Psoas muscle (tissue), 8 donors: ENCODE data around the gene PUSL1. TPM values are rescaled to one million over a fixed set of nuclear protein-coding genes. Genes with fewer than 3 reads are reported as not detected.
A peak's percentile ranks its signal among the peaks of the same experiment; 100 is the strongest.

ENCODE experiments used
- ATAC-seq, 4 donors: fragments of 200-7000 bp; cut with Tn5 transposase; one replicate each; pipeline ENCODE4 v1.9.1; 2020; ENCODE audit warnings: moderate library complexity in 3 of 4, mild to moderate bottlenecking in 2 of 4
- DNase-seq, 2 donors: peaks; one replicate each; pipeline ENCODE4 v3.0.0-alpha.2; 2020
- H3K27ac ChIP-seq: fragments of 200-600 bp; one replicate; pipeline ENCODE4 v1.8.0; 2022
- H3K27me3 ChIP-seq, 3 donors: fragments of 200-600 bp in 1 of 3; one replicate each; pipeline versions ENCODE4 v1.6.1 to v1.8.0; 2013 to 2022; ENCODE audit warnings: low read length in 2 of 3, mild to moderate bottlenecking in 2 of 3, moderate library complexity in 1 of 3; ENCODE audit not compliant: insufficient read depth in 3 of 3
- H3K36me3 ChIP-seq, 2 donors: fragments of 200-600 bp in 1 of 2; one replicate each; pipeline versions ENCODE4 v1.6.1 to v1.8.0; 2013 to 2022; ENCODE audit warnings: low read depth in 1 of 2, mild to moderate bottlenecking in 1 of 2, moderate library complexity in 1 of 2; ENCODE audit not compliant: insufficient read depth in 1 of 2
- H3K4me1 ChIP-seq: fragments of 200-600 bp; one replicate; pipeline ENCODE4 v1.8.0; 2022
- H3K4me3 ChIP-seq: fragments of 200-600 bp; one replicate; pipeline ENCODE4 v1.8.0; 2022; ENCODE audit warnings: mild to moderate bottlenecking
- H3K9me3 ChIP-seq: fragments of 200-600 bp; one replicate; pipeline ENCODE4 v1.8.0; 2022
- WGBS, 3 donors: extraction: QIAGEN DNeasy Blood & Tissue Kit; methylation state at CpG; one replicate each; pipeline versions ENCODE4 v1.1.6 to v1.1.7; 2013; 5-methylcytosine and 5-hydroxymethylcytosine counted together
- intact Hi-C, 2 donors: fragments of 100-400 bp; cut with DNase I; formaldehyde crosslinking; loops; one replicate each; pipeline versions ENCODE4 v1.11.0 to v1.14.2; 2022
- polyA plus RNA-seq, 3 donors: library from polyadenylated mRNA; stranded (reverse); fragments of 200-250 nt; gene quantifications; one replicate each; pipeline ENCODE4 v1.2.3, GENCODE V29; 2013
- total RNA-seq, 4 donors: library from RNA; stranded (reverse); fragmentation: NEBNext Ultra II Directional in 2 of 4; extraction: Animal tissue kit (Norgen Biotek cat#: 25700) in 2 of 4; gene quantifications; one replicate each; pipeline versions ENCODE4 v1.2.1 to v1.2.4, GENCODE V29; 2021 to 2023
- TF ChIP-seq, protein P1 (sequence below): fragments of 200-600 bp; IDR thresholded peaks from one replicate; pipeline ENCODE4 v1.8.0; 2022; ENCODE audit warnings: antibody characterized with exemption
- donor health status: healthy with polysubstance abuse.
- donor health status: DM: no; HTN: no; CAD: no; lungs with moderate emphysema.
- donor health status: Bipolar disorder and iron deficiency.
- donor health status: healthy.
- donor health status: DM: yes; HTN: yes; CAD: no.
- donor health status: DM: no; HTN: no; CAD: no.
- donor health status: DM: no; HTN: no; CAD: no.
- donor health status: DM: yes; HTN: yes; CAD: no.

PUSL1 gene
- total and polyA plus RNA-seq, 7 donors, result 3.7 to 9.1 (median 7.3) TPM

DNA sequence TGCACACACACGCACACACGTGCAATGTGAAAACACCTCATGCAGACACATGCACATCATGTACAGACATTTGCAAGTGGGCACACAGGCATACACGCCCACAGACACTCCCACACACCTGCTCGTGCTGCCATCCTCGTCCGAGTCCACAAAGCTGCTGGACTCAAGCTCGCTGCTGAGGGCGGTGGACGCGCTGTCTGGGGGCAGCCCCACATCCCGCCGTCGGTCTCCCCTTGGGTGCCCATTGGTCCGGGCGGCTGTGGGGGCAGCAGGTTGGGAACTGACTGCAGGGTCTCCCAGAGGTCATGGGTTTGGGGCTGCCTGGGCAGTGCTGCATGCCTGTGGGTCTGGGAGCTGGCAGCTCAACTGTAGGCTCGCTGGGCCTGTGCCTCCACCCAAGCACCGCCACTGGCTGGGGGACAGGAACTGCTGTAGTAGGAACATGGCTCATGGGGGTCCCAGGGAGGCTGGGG, 33.2 kb downstream of the PUSL1 start:
- no peaks in the 10 kb centered on the region for H3K27me3 ChIP-seq
- peaks cover 6 to 44% of the 10 kb centered on the region in 2 donors for H3K36me3 ChIP-seq
- no peak overlapping the region for H3K27ac ChIP-seq
- TF ChIP-seq, protein P1, sequence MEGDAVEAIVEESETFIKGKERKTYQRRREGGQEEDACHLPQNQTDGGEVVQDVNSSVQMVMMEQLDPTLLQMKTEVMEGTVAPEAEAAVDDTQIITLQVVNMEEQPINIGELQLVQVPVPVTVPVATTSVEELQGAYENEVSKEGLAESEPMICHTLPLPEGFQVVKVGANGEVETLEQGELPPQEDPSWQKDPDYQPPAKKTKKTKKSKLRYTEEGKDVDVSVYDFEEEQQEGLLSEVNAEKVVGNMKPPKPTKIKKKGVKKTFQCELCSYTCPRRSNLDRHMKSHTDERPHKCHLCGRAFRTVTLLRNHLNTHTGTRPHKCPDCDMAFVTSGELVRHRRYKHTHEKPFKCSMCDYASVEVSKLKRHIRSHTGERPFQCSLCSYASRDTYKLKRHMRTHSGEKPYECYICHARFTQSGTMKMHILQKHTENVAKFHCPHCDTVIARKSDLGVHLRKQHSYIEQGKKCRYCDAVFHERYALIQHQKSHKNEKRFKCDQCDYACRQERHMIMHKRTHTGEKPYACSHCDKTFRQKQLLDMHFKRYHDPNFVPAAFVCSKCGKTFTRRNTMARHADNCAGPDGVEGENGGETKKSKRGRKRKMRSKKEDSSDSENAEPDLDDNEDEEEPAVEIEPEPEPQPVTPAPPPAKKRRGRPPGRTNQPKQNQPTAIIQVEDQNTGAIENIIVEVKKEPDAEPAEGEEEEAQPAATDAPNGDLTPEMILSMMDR, result no peak
- H3K4me3 ChIP-seq, result no peak overlapping the region
- intact Hi-C loops, result loop anchor here in 1 of 2 donors (2.0 kb wide), 1 partner anchor 13 kb away; no protein-coding TSS in a partner anchor
- 85 to 88% (median 86%) methylated on average over 17 of the region's 17 CpGs for WGBS, 3 donors
- H3K9me3 ChIP-seq, result no peaks in the 10 kb centered on the region
- ATAC-seq (no peak), DNase-seq (no peak)
- H3K4me1 ChIP-seq, result peaks cover 42% of the 10 kb centered on the region

DNA sequence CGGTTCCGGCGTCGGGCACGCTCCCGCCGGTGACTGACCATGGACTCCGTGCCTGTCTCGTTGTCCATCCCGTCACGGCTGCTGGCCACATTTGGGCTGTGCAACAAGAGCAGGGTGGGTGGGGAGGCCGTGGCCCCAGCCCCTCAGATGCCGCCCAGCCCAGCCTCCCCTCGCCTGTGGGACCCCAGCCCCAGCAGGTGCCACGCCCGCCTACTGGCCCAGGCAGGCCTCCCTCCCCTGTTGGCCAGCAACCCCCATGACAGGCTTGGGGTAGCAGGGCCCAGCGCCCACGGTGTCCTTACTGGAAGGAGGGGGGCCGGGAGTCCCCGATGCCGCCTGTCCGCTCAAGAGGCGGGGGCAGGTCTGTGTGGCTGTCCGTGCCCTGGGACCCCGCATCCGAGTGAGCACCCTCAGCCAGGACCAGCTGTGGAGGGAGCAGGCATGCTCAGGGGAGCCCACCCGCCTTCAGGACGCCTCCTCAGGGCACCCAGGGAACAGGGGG, 33.7 kb downstream of the PUSL1 start:
- Histone ChIP-seq H3K36me3 (peaks cover 6 to 38% of the 10 kb centered on the region in 2 donors), H3K27me3 (no peaks in the 10 kb centered on the region), H3K27ac (no peak overlapping the region), H3K4me1 (peaks cover 46% of the 10 kb centered on the region), H3K9me3 (no peaks in the 10 kb centered on the region), H3K4me3 (no peak overlapping the region)
- intact Hi-C loops, result loop anchor here in 1 of 2 donors (2.0 kb wide), 1 partner anchor 13 kb away; no protein-coding TSS in a partner anchor
- DNase-seq (no peak), ATAC-seq (no peak)
- TF ChIP-seq, protein P1, result no peak
- WGBS, 3 donors, result 88 to 91% (median 89%) methylated on average over 25 to 28 of the region's 28 CpGs

DNA sequence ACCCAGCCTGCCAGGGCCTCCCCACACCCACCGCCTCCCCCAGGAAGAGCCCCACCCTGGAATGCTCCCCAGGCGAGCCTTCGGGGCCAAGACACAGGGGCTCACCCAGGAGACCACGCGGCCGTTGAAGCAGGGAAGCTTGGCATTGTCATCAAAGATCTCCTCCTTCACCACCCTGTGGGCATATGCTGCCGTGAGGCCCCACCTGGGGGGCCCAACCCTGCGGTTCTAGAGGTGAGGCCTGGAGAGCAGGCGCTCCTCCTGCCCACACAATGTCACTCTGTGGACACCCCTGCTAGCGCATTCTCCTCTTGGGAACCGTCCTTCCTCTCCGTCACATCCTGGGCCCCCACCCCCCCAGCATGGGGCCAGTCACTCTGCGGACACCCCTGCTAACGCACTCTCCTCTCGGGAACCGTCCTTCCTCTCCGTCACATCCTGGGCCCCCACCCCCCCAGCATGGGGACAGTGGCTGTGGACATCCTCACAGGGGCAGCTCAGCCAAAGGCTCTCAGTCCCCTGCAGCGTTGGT, 34.3 kb downstream of the PUSL1 start:
- Histone ChIP-seq H3K36me3 (peaks cover 6 to 34% of the 10 kb centered on the region in 2 donors), H3K4me3 (no peak overlapping the region), H3K9me3 (no peaks in the 10 kb centered on the region), H3K27me3 (no peaks in the 10 kb centered on the region), H3K4me1 (peaks cover 51% of the 10 kb centered on the region), H3K27ac (no peak overlapping the region)
- TF ChIP-seq, protein P1, result no peak
- 78% methylated on average over 17 to 18 of the region's 18 CpGs for WGBS, 3 donors
- intact Hi-C loops, result loop anchor here in 1 of 2 donors (2.0 kb wide), 1 partner anchor 14 kb away; no protein-coding TSS in a partner anchor
- no peak for ATAC-seq
- DNase-seq, result no peak

DNA sequence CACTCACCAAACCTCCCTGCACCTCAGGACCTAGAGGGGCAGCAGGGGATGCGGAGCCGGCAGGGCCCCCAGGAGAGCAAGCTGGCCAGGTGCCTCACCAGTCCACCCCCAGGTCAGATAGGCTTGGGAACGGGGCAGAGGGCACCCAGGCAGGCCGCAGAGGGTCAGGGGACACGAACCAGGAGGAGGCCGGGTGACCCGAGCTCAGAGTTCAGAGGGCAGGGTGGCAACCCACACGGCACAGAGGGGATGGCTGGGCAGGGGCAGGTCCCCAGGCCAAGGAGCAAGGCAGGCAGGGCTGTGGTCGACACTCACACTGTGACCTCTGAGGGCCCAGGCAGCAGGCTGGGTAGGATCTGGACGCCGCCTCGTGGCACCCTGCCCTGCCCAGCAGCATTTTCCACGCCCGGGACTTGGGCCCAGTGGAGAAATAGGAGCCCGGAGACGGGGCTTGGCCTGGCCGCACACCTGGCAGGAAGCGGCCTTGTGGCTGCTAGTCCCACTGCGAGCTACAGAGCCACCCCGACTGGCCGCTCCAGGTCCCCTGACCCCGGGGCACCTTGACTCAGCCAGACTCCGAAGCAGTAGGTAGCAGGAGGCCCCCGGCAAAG, 35.5 kb downstream of the PUSL1 start:
- no peaks in the 10 kb centered on the region for H3K9me3 ChIP-seq
- H3K36me3 ChIP-seq, result peaks cover 4 to 23% of the 10 kb centered on the region in 2 donors
- WGBS, 3 donors, result 32 to 45% (median 41%) methylated on average over 23 to 24 of the region's 24 CpGs
- TF ChIP-seq, protein P1, result no peak
- no peaks in the 10 kb centered on the region for H3K27me3 ChIP-seq
- intact Hi-C loops, result loop anchor here in 1 of 2 donors (2.0 kb wide), 1 partner anchor 15 kb away; no protein-coding TSS in a partner anchor
- DNase-seq, result peak; percentile 69 to 92
- peak; percentile 63 to 78 (median 76) for ATAC-seq
- peaks cover 53% of the 10 kb centered on the region for H3K4me1 ChIP-seq
- H3K27ac ChIP-seq, result peak overlapping the region; percentile 97
- peak overlapping the region; percentile 73 for H3K4me3 ChIP-seq
